Esophagus squamous epithelium (tissue), 5 donors: Measurements from ENCODE around the gene CERT1. TPM values are rescaled to one million over a fixed set of nuclear protein-coding genes. Genes with fewer than 3 reads are reported as not detected.

Experiments used
- DNase-seq: peaks from one replicate; lab custom pipeline; 2025; lab: John Stamatoyannopoulos, UW
- H3K27ac ChIP-seq, 4 donors: fragments of 200-600 bp; sonication (generic); one replicate each; pipeline ENCODE4 v1.5.1; 2016 to 2019; ENCODE audit warnings: mild to moderate bottlenecking in 1 of 4
- H3K27me3 ChIP-seq, 4 donors: fragments of 200-600 bp; sonication (generic); 1 replicate in 3 of 4; 2 replicates in 1 of 4; pipeline versions ENCODE4 v1.5.1 to v1.6.0; 2017 to 2021; ENCODE audit warnings: antibody characterized with exemption in 1 of 4
- H3K36me3 ChIP-seq, 3 donors: fragments of 200-600 bp; sonication (generic); one replicate each; pipeline ENCODE4 v1.5.1; 2016 to 2019
- H3K4me1 ChIP-seq, 3 donors: fragments of 200-600 bp; sonication (generic); one replicate each; pipeline ENCODE4 v1.5.1; 2017 to 2019
- H3K4me3 ChIP-seq, 4 donors: fragments of 200-600 bp; sonication (generic); 1 replicate in 3 of 4; 2 replicates in 1 of 4; pipeline ENCODE4 v1.5.1; 2016 to 2019; ENCODE audit warnings: mild to moderate bottlenecking in 2 of 4, moderate library complexity in 1 of 4
- H3K9me3 ChIP-seq, 3 donors: fragments of 200-600 bp; sonication (generic); one replicate each; pipeline ENCODE4 v1.5.1; 2016 to 2019
- POLR2A ChIP-seq, 4 donors: fragments of 450-650 bp; IDR thresholded peaks; one replicate each; pipeline ENCODE4 v1.6.1; 2017; ENCODE audit warnings: antibody characterized with exemption in 4 of 4, mild to moderate bottlenecking in 4 of 4, moderate library complexity in 3 of 4
- WGBS, 2 donors: methylation state at CpG; one replicate each; pipeline ENCODE4 v1.1.5; 2018; 5-methylcytosine and 5-hydroxymethylcytosine counted together
- intact Hi-C: fragments of 100-400 bp; cut with DNase I; formaldehyde crosslinking; loops from one replicate; pipeline ENCODE4 v1.15.0; 2022
- total RNA-seq, 4 donors: library from RNA; depleted of rRNA; stranded (reverse); fragments of >200 nt; gene quantifications; one replicate each; pipeline ENCODE4 v1.1.0, GENCODE V29; 2016
- TF ChIP-seq, protein P1 (sequence below), 6 experiments: fragments of 450-650 bp in 4 of 6; fragments of 200-600 bp in 2 of 6; sonication (generic) in 2 of 6; IDR thresholded peaks; one replicate each; pipeline ENCODE4 v1.5.1; 2016 to 2019; ENCODE audit warnings: antibody characterized with exemption in 6 of 6, mild to moderate bottlenecking in 4 of 6, moderate library complexity in 4 of 6
- donor health status: DM: yes; HTN: yes; CAD: no.

CERT1 gene
- total RNA-seq, 4 donors from 2014 or later, result 19.8 to 29.9 (median 24.4) TPM

DNA sequence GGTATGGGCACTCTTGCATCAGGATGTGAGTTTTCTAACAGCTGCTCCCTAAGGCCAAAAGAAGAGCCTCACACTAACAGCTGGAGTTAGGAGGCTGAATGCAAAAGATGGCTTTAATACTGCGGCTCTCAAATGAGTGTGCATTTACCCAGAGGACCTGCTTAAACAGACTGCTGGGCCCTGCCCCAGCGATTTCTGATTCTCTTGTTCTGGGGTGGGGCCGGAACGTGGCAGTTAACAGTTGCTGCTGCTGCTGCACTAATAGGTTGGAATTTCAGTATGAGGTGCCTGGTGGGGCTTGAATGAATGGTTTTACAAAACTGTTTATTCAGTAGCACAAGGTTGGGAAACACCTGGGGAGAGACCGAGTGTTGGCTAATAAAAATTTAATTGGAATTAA is 148.3 kb downstream of the CERT1 start:
- peaks cover 3 to 51% (median 17%) of the 10 kb centered on the region in 3 donors for H3K36me3 ChIP-seq
- intact Hi-C loops, result no loop called here
- peaks cover 0 to 16% (median 8%) of the 10 kb centered on the region in 3 donors for H3K4me1 ChIP-seq
- DNase-seq, result no peak
- 44 to 58% methylated on average over 4 to 5 of the region's 5 CpGs for WGBS, 2 donors
- no peak overlapping the region for H3K27ac ChIP-seq
- H3K4me3 ChIP-seq, result no peak overlapping the region
- no peaks in the 10 kb centered on the region for H3K9me3 ChIP-seq
- no peaks in the 10 kb centered on the region for H3K27me3 ChIP-seq
- TF ChIP-seq, protein P1, sequence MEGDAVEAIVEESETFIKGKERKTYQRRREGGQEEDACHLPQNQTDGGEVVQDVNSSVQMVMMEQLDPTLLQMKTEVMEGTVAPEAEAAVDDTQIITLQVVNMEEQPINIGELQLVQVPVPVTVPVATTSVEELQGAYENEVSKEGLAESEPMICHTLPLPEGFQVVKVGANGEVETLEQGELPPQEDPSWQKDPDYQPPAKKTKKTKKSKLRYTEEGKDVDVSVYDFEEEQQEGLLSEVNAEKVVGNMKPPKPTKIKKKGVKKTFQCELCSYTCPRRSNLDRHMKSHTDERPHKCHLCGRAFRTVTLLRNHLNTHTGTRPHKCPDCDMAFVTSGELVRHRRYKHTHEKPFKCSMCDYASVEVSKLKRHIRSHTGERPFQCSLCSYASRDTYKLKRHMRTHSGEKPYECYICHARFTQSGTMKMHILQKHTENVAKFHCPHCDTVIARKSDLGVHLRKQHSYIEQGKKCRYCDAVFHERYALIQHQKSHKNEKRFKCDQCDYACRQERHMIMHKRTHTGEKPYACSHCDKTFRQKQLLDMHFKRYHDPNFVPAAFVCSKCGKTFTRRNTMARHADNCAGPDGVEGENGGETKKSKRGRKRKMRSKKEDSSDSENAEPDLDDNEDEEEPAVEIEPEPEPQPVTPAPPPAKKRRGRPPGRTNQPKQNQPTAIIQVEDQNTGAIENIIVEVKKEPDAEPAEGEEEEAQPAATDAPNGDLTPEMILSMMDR (IDR thresholded peaks at IDR 0.05), result no peak
- TF ChIP-seq POLR2A (IDR thresholded peaks at IDR 0.05), result no peak

DNA sequence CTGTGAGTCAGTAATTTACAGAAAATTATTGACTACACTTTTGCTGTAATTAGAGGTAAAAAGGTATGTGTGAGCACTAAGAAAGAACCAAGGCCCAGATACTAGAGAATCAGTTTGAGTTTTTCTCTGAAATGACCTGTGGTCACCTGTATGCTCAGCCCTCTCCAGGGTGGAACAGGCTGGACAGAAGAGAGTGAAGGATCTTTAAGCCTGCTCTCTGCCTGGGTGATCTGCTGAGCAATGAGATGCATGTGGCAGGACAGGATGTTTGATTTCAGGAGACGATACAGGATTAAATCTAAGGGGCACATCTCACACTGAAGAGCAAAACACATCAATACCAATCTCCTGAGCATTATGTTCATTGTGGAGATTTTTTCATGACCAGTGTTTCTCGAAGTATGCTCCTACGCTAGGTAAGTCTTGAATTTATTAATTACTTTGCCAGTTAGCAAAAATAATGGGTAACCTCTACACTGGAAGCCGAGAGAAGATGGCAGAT is 148.9 kb downstream of the CERT1 start:
- intact Hi-C loops, result no loop called here
- no peaks in the 10 kb centered on the region for H3K27me3 ChIP-seq
- peaks cover 5 to 57% (median 17%) of the 10 kb centered on the region in 3 donors for H3K36me3 ChIP-seq
- peaks cover 0 to 16% (median 8%) of the 10 kb centered on the region in 3 donors for H3K4me1 ChIP-seq
- no peak overlapping the region for H3K27ac ChIP-seq
- DNase-seq, result no peak
- H3K9me3 ChIP-seq, result no peaks in the 10 kb centered on the region
- H3K4me3 ChIP-seq, result no peak overlapping the region
- no peak for TF ChIP-seq POLR2A (IDR thresholded peaks at IDR 0.05)
- TF ChIP-seq, protein P1 (IDR thresholded peaks at IDR 0.05), result no peak
- WGBS, 2 donors, result 84 to 90% methylated on average over 4 of the region's 4 CpGs

DNA sequence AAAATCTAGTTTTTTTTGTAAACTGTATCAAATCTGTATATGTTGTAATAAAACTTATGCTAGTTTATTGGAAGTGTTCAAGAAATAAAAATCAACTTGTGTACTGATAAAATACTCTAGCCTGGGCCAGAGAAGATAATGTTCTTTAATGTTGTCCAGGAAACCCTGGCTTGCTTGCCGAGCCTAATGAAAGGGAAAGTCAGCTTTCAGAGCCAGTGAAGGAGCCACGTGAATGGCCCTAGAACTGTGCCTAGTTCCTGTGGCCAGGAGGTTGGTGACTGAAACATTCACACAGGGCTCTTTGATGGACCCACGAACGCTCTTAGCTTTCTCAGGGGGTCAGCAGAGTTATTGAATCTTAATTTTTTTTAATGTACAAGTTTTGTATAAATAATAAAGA is 150.1 kb downstream of the CERT1 start:
- no peak for DNase-seq
- no peak overlapping the region for H3K4me3 ChIP-seq
- intact Hi-C loops, result no loop called here
- H3K36me3 ChIP-seq, result peaks cover 9 to 69% (median 23%) of the 10 kb centered on the region in 3 donors
- WGBS, 2 donors, result 77 to 81% methylated on average over 4 of the region's 4 CpGs
- H3K9me3 ChIP-seq, result no peaks in the 10 kb centered on the region
- peaks cover 0 to 16% (median 8%) of the 10 kb centered on the region in 3 donors for H3K4me1 ChIP-seq
- TF ChIP-seq, protein P1 (IDR thresholded peaks at IDR 0.05), result no peak
- no peak for TF ChIP-seq POLR2A (IDR thresholded peaks at IDR 0.05)
- no peak overlapping the region for H3K27ac ChIP-seq
- no peaks in the 10 kb centered on the region for H3K27me3 ChIP-seq

DNA sequence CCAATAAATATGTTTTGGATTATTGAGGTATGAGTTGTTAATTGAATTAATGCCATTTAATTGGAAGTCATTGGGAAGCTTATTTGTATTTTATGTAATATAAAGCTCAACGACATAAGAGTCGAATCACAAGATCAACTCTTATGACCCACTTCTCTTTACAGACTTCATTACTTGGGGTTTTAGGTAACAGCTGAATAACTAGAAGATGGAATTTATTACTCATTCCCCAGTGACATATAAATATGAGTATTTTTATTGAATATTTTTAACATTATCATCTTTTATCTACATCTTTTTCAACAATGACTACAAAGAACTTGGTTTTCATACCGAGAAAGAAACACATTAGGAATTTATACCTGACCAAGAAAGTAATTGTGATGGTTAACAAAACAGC is 153.3 kb downstream of the CERT1 start:
- Histone ChIP-seq H3K4me3 (no peak overlapping the region), H3K4me1 (peaks cover 0 to 9% (median 2%) of the 10 kb centered on the region in 3 donors), H3K27me3 (no peaks in the 10 kb centered on the region), H3K36me3 (peaks cover 13 to 99% (median 40%) of the 10 kb centered on the region in 3 donors), H3K27ac (no peak overlapping the region), H3K9me3 (no peaks in the 10 kb centered on the region)
- intact Hi-C loops, result no loop called here
- no peak for TF ChIP-seq POLR2A (IDR thresholded peaks at IDR 0.05)
- TF ChIP-seq, protein P1 (IDR thresholded peaks at IDR 0.05), result no peak
- no peak for DNase-seq
- 76 to 92% methylated on average over 3 of the region's 3 CpGs for WGBS, 2 donors

DNA sequence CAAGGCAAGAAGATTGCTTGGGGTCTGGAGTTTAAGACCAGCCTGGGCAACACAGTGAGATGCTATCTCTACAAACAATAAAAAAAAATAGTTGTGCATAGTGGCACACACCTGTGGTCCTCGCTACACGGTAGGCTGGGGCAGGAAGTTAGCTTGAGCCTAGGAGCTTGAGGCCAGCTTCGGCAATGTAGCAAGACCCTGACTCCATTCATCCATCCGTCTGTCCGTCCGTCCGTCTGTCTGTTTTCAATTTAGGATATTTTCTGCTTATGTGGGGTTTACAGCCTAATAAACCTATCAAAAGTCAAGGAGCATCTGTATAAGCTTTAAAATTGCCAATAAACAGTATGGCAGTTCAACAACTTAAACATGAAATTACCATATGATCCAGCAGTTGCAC is 154.7 kb downstream of the CERT1 start:
- no peak overlapping the region for H3K4me3 ChIP-seq
- no peaks in the 10 kb centered on the region for H3K27me3 ChIP-seq
- 96 to 99% methylated on average over 7 of the region's 7 CpGs for WGBS, 2 donors
- DNase-seq, result no peak
- no peaks in the 10 kb centered on the region for H3K9me3 ChIP-seq
- no peak overlapping the region for H3K27ac ChIP-seq
- peaks cover 13 to 100% (median 52%) of the 10 kb centered on the region in 3 donors for H3K36me3 ChIP-seq
- TF ChIP-seq POLR2A (IDR thresholded peaks at IDR 0.05), result no peak
- TF ChIP-seq, protein P1 (IDR thresholded peaks at IDR 0.05), result no peak
- H3K4me1 ChIP-seq, result no peaks in the 10 kb centered on the region
- intact Hi-C loops, result no loop called here
